ENCODE results near the gene FILIP1L. TPM values are rescaled to one million over a fixed set of nuclear protein-coding genes. Genes with fewer than 3 reads are reported as not detected.

FILIP1L gene
- total and polyA plus RNA-seq, 2 experiments from 2014 or later = 0.45 to 0.82 TPM

- Histone ChIP-seq H3K36me3 (no peaks in the 10 kb centered on the region), H3K4me1 (ENCODE audit: low read depth) (no peaks in the 10 kb centered on the region), H3K27ac (no peak overlapping the region)
These were observed 148.5 kb downstream of the FILIP1L start for GRCh38 chr3:99965681-99966408.

GRCh38 chr3:99965077-99965476 is 149.2 kb downstream of the FILIP1L start:
- H3K27ac ChIP-seq = no peak overlapping the region
- peaks cover 25% of the 10 kb centered on the region for H3K27me3 ChIP-seq
- no peaks in the 10 kb centered on the region for H3K9me3 ChIP-seq (ENCODE audit: low read depth)
- peak in 1 of 2 donors; percentile 66 for DNase-seq (ENCODE audit: low read depth in 1 of 2, low spot score in 1 of 2)
- TF ChIP-seq CTCF (IDR thresholded peaks at IDR 0.05; ENCODE audit: low read depth, low read length) = no peak
- no peaks in the 10 kb centered on the region for H3K36me3 ChIP-seq
- H3K4me3 ChIP-seq = no peak overlapping the region
- H3K4me1 ChIP-seq (ENCODE audit: low read depth) = no peaks in the 10 kb centered on the region

More at GRCh38 chr3:99965681-99966408, 148.5 kb downstream of the FILIP1L start:
- Histone ChIP-seq H3K27me3 (peaks cover 24% of the 10 kb centered on the region), H3K4me3 (no peak overlapping the region), H3K9me3 (ENCODE audit: low read depth) (no peaks in the 10 kb centered on the region)
- DNase-seq (ENCODE audit: low read depth in 1 of 2, low spot score in 1 of 2) = no peak
- no peak for TF ChIP-seq CTCF (IDR thresholded peaks at IDR 0.05; ENCODE audit: low read depth, low read length)

- H3K9me3 ChIP-seq (ENCODE audit: low read depth) = no peaks in the 10 kb centered on the region
- H3K36me3 ChIP-seq = no peaks in the 10 kb centered on the region
- TF ChIP-seq CTCF (IDR thresholded peaks at IDR 0.05; ENCODE audit: low read depth, low read length) = no peak
- no peak overlapping the region for H3K4me3 ChIP-seq
- peak in 1 of 2 donors; percentile 82 for DNase-seq (ENCODE audit: low read depth in 1 of 2, low spot score in 1 of 2)
- peaks cover 29% of the 10 kb centered on the region for H3K27me3 ChIP-seq
- H3K27ac ChIP-seq = no peak overlapping the region
- no peaks in the 10 kb centered on the region for H3K4me1 ChIP-seq (ENCODE audit: low read depth)
These were observed 151.6 kb downstream of the FILIP1L start for GRCh38 chr3:99962703-99963102.

GRCh38 chr3:99961756-99962515 is 152.4 kb downstream of the FILIP1L start:
- Histone ChIP-seq H3K9me3 (ENCODE audit: low read depth) (no peaks in the 10 kb centered on the region), H3K36me3 (no peaks in the 10 kb centered on the region), H3K27ac (no peak overlapping the region), H3K4me3 (no peak overlapping the region), H3K4me1 (ENCODE audit: low read depth) (no peaks in the 10 kb centered on the region), H3K27me3 (peaks cover 33% of the 10 kb centered on the region)
- TF ChIP-seq CTCF (IDR thresholded peaks at IDR 0.05; ENCODE audit: low read depth, low read length) = no peak
- no peak for DNase-seq (ENCODE audit: low read depth in 1 of 2, low spot score in 1 of 2)

- no peak for DNase-seq (ENCODE audit: low read depth in 1 of 2, low spot score in 1 of 2)
- TF ChIP-seq CTCF (IDR thresholded peaks at IDR 0.05; ENCODE audit: low read depth, low read length) = no peak
- Histone ChIP-seq H3K4me1 (ENCODE audit: low read depth) (no peaks in the 10 kb centered on the region), H3K27ac (no peak overlapping the region), H3K27me3 (peaks cover 41% of the 10 kb centered on the region), H3K36me3 (no peaks in the 10 kb centered on the region), H3K4me3 (no peak overlapping the region), H3K9me3 (ENCODE audit: low read depth) (no peaks in the 10 kb centered on the region)
These were observed 153.4 kb downstream of the FILIP1L start for GRCh38 chr3:99960941-99961340.
